Superior temporal gyrus (tissue), 1 donor: ENCODE measurements around the gene HSFX1.
"Not testable (repeated sequence)": the region's sequence is repeated elsewhere in the genome, so short reads cannot be mapped to it uniquely, and the experiment has no call there.

ENCODE experiments used
- DNase-seq: peaks from one replicate; pipeline ENCODE4 v3.0.0-alpha.2; 2016; ENCODE audit errors: extremely low spot score

HSFX1 gene

GRCh38 chrX:149773768-149774167 lies at the start of gene HSFX1:
TSS of gene HSFX1 (plus strand) at chrX:149774068. CDS start at chrX:149774682, 614 bp downstream.
- DNase-seq: not testable (repeated sequence)

- not testable (repeated sequence) for DNase-seq
Observed at GRCh38 chrX:149727308-149727707, 46.6 kb upstream of the HSFX1 start.

GRCh38 chrX:149742269-149742668 lies 31.6 kb upstream of the HSFX1 start:
- not testable (repeated sequence) for DNase-seq

- DNase-seq: not testable (repeated sequence)
Observed at GRCh38 chrX:149746390-149747007, 27.4 kb upstream of the HSFX1 start.

- DNase-seq: no peak
Observed at GRCh38 chrX:149757206-149758067, 16.4 kb upstream of the HSFX1 start.

GRCh38 chrX:149758068-149758714 lies 15.7 kb upstream of the HSFX1 start:
- no peak for DNase-seq

- not testable (repeated sequence) for DNase-seq
Observed at GRCh38 chrX:149758715-149759078, 15.2 kb upstream of the HSFX1 start.

- DNase-seq: no peak
Observed at GRCh38 chrX:149759824-149760223, 14.0 kb upstream of the HSFX1 start.

GRCh38 chrX:149760965-149761364 lies 12.9 kb upstream of the HSFX1 start:
- no peak for DNase-seq

- DNase-seq: not testable (repeated sequence)
Observed at GRCh38 chrX:149761858-149762674, 11.8 kb upstream of the HSFX1 start.

- DNase-seq: no peak
Observed at GRCh38 chrX:149762696-149763614, 10.9 kb upstream of the HSFX1 start.

GRCh38 chrX:149770344-149770743 lies 3.5 kb upstream of the HSFX1 start:
- DNase-seq: not testable (repeated sequence)

GRCh38 chrX:149773026-149773425 lies 842 bp upstream of the HSFX1 start:
- not testable (repeated sequence) for DNase-seq

GRCh38 chrX:149777999-149778398 lies 4.1 kb downstream of the HSFX1 start:
- DNase-seq: not testable (repeated sequence)

- DNase-seq: not testable (repeated sequence)
Observed at GRCh38 chrX:149781727-149782126, 7.9 kb downstream of the HSFX1 start, which contains the start of gene MAGEA9. TSS of gene MAGEA9 (plus strand) at chrX:149781930. CDS start at chrX:149786211, 4,281 bp downstream.

GRCh38 chrX:149795531-149795930 lies 21.7 kb downstream of the HSFX1 start:
- not testable (repeated sequence) for DNase-seq

GRCh38 chrX:149799095-149799714 lies 25.3 kb downstream of the HSFX1 start:
- no peak for DNase-seq

GRCh38 chrX:149799938-149800337 lies 26.1 kb downstream of the HSFX1 start:
- DNase-seq: no peak

- no peak for DNase-seq
Observed at GRCh38 chrX:149803458-149804062, 29.7 kb downstream of the HSFX1 start.
